Activated gamma-delta T cell treated with Interleukin-2 at 50 U/mL for 16 hours (primary cell): Measurements from ENCODE around the gene ATP11C.
"Not testable (repeated sequence)": the region's sequence is repeated elsewhere in the genome, so short reads cannot be mapped to it uniquely, and the experiment has no call there.

Experiments used
- DNase-seq: peaks from one replicate; pipeline ENCODE4 v3.0.0-alpha.2; 2020

The ATP11C gene

GRCh38 chrX:139924069-139924695 is 8.7 kb downstream of the ATP11C start:
- DNase-seq: no peak

GRCh38 chrX:139921142-139921541 is 11.7 kb downstream of the ATP11C start:
- DNase-seq: not testable (repeated sequence)

- no peak for DNase-seq
These were observed 12.5 kb downstream of the ATP11C start for GRCh38 chrX:139920316-139920715.

GRCh38 chrX:139914421-139914820 is 18.4 kb downstream of the ATP11C start:
- DNase-seq: no peak

GRCh38 chrX:139909712-139910111 is 23.1 kb downstream of the ATP11C start:
- DNase-seq: no peak

- DNase-seq: no peak
These were observed 25.8 kb downstream of the ATP11C start for GRCh38 chrX:139907078-139907477.

GRCh38 chrX:139905743-139906142 is 27.1 kb downstream of the ATP11C start:
- no peak for DNase-seq

GRCh38 chrX:139905051-139905450 is 27.8 kb downstream of the ATP11C start:
- no peak for DNase-seq

GRCh38 chrX:139903210-139903609 is 29.6 kb downstream of the ATP11C start:
- no peak for DNase-seq

- DNase-seq: no peak
These were observed 30.3 kb downstream of the ATP11C start for GRCh38 chrX:139902559-139902958.

GRCh38 chrX:139898334-139898733 is 34.5 kb downstream of the ATP11C start:
- DNase-seq: no peak

GRCh38 chrX:139892512-139892911 is 40.3 kb downstream of the ATP11C start:
- no peak for DNase-seq

GRCh38 chrX:139890991-139891700 is 41.7 kb downstream of the ATP11C start:
- DNase-seq: no peak

GRCh38 chrX:139889760-139890159 is 43.1 kb downstream of the ATP11C start:
- no peak for DNase-seq

GRCh38 chrX:139883984-139884383 is 48.9 kb downstream of the ATP11C start:
- no peak for DNase-seq

- no peak for DNase-seq
These were observed 50.6 kb downstream of the ATP11C start for GRCh38 chrX:139882299-139882698.

GRCh38 chrX:139881572-139881971 is 51.3 kb downstream of the ATP11C start:
- no peak for DNase-seq

- no peak for DNase-seq
These were observed 51.7 kb downstream of the ATP11C start for GRCh38 chrX:139881130-139881529.

- DNase-seq: no peak
These were observed 55.0 kb downstream of the ATP11C start for GRCh38 chrX:139877710-139878414.

- DNase-seq: no peak
These were observed 57.0 kb downstream of the ATP11C start for GRCh38 chrX:139875841-139876240.

- no peak for DNase-seq
These were observed 63.1 kb downstream of the ATP11C start for GRCh38 chrX:139869796-139870195.

- DNase-seq: no peak
These were observed 68.2 kb downstream of the ATP11C start for GRCh38 chrX:139864640-139865039.

GRCh38 chrX:139862208-139862607 is 70.6 kb downstream of the ATP11C start:
- DNase-seq: no peak

- DNase-seq: not testable (repeated sequence)
These were observed 76.0 kb downstream of the ATP11C start for GRCh38 chrX:139856826-139857225.
